Measurements from ENCODE around the gene CDC73.

The CDC73 gene

GRCh38 chr1:193121616-193122593 lies at the start of gene CDC73:
Gene CDC73, plus strand, starts transcription at chr1:193122031. Its CDS starts 170 bp downstream, at chr1:193122201.
- peak; percentile 94 for DNase-seq (ENCODE audit: low spot score)

DNA sequence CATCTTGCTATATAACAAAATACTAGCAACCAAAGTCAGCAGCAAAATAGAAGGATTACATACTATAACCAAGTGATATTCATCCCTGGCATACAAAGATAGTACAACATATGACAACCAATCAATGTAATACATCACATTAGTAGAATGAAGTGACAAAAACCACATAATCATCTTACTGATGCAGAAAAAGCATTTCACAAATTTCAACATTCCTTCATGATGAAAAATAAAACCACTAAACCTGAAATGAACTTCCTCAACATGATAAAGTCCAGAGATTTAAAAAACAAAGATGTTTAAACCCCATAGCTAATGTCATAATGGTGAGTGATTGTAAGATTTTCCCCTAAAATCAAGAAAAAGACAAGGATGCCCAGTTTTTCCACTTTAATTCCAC lies 43.8 kb upstream of the CDC73 start:
- no peak for DNase-seq (ENCODE audit: low spot score)

DNA sequence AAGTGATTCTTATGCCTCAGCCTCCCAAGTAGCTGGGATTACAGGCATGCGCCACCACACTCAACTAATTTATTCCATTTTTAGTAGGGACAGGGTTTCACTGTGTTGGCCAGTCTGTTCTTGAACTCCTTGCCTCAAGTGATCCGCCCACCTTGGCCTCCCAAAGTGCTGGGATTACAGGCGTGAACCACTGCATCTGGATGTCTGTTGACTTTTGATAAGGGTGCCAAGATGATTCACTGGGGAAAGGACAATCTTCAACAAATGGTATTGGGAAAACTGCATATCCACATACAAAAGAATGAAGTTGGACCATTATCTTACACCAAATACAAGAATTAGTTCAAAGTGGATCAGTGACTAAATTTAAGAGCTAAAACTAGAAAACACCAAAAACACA lies 42.6 kb upstream of the CDC73 start:
- DNase-seq (ENCODE audit: low spot score) = no peak

GRCh38 chr1:193083365-193084088 lies 38.3 kb upstream of the CDC73 start:
- no peak for DNase-seq (ENCODE audit: low spot score)

- DNase-seq (ENCODE audit: low spot score) = no peak
These were observed 36.6 kb upstream of the CDC73 start for GRCh38 chr1:193085263-193085662.

GRCh38 chr1:193086342-193086741 lies 35.5 kb upstream of the CDC73 start:
- no peak for DNase-seq (ENCODE audit: low spot score)

- DNase-seq (ENCODE audit: low spot score) = no peak
These were observed 33.9 kb upstream of the CDC73 start for GRCh38 chr1:193087893-193088292.

DNA sequence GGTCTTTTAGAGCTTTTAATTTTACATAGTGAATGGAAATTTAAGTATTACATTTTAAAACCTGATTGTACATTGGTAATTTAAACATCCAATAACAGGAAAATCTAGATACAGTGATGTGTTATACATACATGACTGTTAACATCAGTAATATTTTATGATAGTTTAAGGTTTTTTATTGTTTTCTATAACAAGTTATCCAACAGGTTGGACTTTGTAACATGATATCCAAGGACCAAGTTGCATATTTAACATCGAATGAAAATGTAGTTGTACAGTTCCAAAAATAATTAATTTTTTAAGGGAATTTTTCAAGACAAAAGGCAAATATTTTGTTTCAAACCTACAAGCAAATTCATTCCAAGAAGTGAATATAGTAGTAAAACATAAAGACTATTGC lies 31.0 kb upstream of the CDC73 start:
- no peak for DNase-seq (ENCODE audit: low spot score)

DNA sequence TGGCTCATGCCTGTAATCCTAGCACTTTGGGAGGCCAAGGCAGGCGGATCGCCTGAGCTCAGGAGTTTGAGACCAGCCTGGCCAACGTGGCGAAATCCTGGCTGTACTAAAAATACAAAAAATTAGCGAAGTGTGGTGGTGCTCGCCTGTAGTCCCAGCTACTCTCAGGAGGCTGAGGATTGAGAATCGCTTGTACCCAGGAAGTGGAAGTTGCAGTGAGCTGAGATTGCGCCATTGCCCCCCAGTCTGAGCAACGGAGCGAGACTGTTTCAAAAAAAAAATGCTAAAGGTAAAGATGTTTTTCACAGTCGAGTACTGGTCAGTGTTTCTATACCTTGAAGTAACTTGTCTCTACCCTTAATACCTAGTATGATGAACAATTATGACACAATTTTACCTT lies 27.7 kb upstream of the CDC73 start:
- no peak for DNase-seq (ENCODE audit: low spot score)

DNA sequence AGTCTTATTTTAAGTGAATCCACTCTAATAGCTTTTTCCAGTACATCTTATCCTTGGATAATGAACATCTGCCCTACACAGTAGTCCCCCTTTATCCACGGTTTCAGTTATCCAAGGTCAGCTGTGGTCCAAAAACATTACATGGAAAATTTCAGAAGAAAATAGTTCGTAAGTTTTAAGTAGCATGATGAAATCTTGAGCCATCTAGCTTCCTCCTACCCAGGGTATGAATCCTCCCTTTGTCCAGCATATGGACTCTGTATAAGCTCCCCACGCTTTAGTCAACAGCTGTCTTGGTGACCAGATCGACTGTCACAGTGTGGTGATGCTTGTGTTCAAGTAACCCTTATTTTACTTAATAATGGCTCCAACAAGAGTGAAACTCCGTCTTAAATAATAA lies 19.2 kb upstream of the CDC73 start:
- DNase-seq (ENCODE audit: low spot score) = no peak

- no peak for DNase-seq (ENCODE audit: low spot score)
These were observed 17.9 kb upstream of the CDC73 start for GRCh38 chr1:193103759-193104501.

GRCh38 chr1:193104502-193104906 lies 17.3 kb upstream of the CDC73 start:
- peak; percentile 70 for DNase-seq (ENCODE audit: low spot score)

GRCh38 chr1:193104907-193105820 lies 16.7 kb upstream of the CDC73 start, which contains the start of gene GLRX2:
Gene GLRX2, minus strand, starts transcription at chr1:193105414. Its CDS starts 32 bp downstream, at chr1:193105382.
- DNase-seq (ENCODE audit: low spot score) = peak; percentile 93

GRCh38 chr1:193105821-193106177 lies 16.0 kb upstream of the CDC73 start:
- no peak for DNase-seq (ENCODE audit: low spot score)

DNA sequence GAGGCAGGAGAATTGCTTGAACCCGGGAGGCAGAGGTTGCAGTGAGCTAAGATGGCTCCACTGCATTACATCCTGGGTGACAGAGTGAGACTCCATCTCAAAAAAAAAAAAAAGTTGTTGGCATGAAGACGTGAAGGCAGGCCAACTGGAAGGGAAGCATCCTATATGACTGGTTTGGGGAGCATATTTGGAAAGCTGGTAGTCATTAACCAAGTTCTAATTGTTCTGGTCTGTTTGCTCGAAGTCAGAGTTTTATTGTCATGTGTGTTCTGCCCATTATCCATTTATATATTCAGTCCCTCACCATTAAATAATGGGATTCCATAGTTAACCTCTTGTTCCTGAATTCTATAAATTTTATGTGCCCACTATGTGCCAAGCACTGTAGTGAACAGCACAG lies 13.4 kb upstream of the CDC73 start:
- no peak for DNase-seq (ENCODE audit: low spot score)

- DNase-seq (ENCODE audit: low spot score) = no peak
These were observed 12.2 kb upstream of the CDC73 start for GRCh38 chr1:193109619-193110018.

- no peak for DNase-seq (ENCODE audit: low spot score)
These were observed 11.6 kb upstream of the CDC73 start for GRCh38 chr1:193110246-193110645.

DNA sequence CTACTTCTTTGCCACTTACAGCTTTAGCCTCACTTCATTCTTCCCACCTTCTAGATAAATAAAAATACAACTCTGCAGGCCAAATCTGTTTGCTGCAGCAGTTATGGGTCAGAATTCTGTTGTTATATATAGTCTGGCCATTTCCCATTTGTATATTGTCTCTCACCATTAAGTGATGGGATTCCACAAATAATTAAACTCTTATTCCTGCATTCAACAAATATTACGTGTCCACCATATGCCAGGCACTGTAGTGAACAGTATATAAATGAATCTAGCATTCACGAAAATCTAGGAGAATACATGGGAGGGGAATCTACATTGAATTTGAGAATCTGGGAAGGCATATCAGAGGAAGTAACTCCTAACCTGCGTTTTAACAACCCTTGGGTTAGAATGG lies 11.0 kb upstream of the CDC73 start:
- DNase-seq (ENCODE audit: low spot score) = no peak

DNA sequence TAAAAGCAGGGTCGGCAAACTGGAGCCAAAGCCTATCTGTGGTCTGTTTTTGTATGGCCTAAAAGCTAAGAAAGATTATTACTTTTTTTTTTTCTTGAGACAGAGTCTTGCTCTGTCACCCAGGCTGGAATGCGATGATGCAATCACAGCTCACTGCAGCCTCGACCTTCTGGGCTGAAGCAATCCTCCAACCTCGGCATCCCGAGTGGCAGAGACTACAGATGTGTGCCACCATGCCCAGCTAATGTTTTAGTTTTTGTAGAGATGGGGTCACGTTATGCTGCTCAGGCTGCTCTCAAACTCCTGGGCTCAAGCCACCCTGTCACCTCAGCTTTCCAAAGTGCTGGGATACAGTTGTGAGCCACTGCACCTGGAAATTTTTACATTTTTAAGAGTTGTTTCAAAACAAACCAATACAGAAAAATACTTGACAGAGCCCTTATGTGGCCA lies 10.2 kb upstream of the CDC73 start:
- no peak for DNase-seq (ENCODE audit: low spot score)

DNA sequence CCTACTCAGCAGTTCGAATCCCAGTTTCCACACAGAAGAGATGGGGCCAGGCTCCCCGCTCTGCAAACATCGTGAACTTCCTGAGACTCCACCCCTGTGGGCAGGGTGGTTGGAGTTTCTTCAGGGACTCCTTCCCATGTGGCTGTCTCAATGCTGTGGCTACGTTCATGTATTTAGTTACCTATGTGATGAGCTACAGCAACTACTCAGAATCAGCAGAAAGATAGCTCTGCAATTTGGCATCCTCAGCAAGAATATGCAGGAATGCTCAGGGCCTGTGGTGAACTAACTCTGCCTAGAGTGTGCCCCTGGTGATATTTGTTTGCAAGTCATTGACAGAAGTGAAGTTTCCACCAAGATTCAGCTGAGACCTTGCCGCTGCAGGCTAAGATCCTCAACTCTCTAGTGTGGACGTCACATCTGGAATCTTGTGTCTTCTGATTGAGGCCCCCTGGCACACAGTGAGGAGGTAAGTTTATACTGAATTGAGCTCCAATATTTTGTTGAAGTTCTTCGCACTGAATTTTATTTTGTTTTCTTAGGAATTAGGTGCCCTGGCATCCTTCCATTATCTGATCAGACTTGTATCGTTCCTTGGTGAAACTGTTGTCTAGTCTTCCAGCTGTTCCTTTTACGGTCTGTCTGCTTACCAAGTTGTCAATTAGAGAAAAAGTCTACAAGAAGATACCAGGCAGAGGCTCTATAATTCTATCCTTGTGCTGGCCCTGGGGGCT lies 8.4 kb upstream of the CDC73 start:
- DNase-seq (ENCODE audit: low spot score) = no peak

- DNase-seq (ENCODE audit: low spot score) = no peak
These were observed 7.9 kb upstream of the CDC73 start for GRCh38 chr1:193113992-193114332.
